IPS-NIHi7 (cell line): ENCODE results near the gene CLSTN3.
"Not testable (repeated sequence)": the region's sequence is repeated elsewhere in the genome, so short reads cannot be mapped to it uniquely, and the experiment has no call there.

Experiments
- DNase-seq: peaks from one replicate; pipeline ENCODE4 v3.0.0; 2012; ENCODE audit warnings: mixed read lengths; ENCODE audit errors: extremely low spot score

The CLSTN3 gene

DNA sequence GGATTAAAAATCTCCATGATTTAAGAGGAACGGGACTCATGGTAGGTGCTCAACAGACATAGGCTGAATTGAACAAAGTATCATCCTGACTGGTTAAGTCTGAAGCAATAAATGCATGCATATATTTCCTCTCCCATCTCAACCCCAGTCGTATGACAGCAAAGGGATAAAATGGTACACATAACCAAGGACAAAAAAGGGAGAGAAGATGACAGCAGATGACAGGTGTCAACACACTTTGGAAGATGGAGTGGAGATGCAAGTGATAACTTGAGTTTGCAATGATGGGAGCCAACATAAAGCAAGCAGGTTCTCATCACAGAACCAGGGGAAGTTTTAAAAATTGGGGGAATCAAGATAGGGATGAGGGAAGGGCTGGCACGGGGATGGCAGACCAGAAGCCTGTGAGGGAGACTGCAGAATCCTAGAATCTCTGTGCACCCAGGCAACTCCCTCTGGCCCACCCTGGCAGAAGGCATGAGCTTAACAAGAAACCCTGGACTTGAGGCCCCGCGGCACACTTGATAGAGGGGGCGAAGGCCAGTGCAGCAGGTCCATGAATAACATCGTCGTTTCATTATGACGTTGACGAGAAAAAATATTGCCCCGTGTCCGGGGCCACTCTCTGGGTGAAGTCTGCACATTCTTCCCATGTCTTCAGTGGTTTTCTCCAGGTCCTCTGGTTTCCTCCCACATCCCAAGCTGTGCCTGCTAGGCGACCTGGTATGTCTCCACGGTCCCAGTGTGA, 26.2 kb upstream of the CLSTN3 start:
- DNase-seq: no peak

DNA sequence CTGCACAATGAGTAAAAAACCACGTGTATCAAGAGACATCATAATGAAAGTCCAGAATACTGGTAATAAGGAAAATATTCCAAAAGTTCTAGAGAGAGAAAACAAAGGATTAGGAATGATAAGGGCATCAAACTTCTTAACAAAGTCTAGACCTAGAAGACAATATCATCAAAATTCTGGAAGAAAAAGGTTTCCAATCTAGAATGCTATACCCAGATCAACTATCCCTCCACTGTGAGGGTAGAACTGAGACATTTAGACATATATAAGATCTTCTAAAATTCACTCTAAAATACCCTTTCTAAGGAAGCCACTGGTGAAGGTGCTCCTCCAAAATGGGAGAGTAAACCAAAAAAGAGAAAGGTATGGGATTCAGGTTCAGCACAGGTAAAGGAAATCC, 24.1 kb upstream of the CLSTN3 start:
- no peak for DNase-seq

- not testable (repeated sequence) for DNase-seq
Observed at GRCh38 chr12:7107181-7107580, 23.0 kb upstream of the CLSTN3 start.

GRCh38 chr12:7107636-7108002, 22.6 kb upstream of the CLSTN3 start:
- no peak for DNase-seq

- peak; percentile 73 for DNase-seq
Observed at GRCh38 chr12:7108003-7108795, 22.0 kb upstream of the CLSTN3 start.

GRCh38 chr12:7108796-7109571, 21.2 kb upstream of the CLSTN3 start, which contains the start of gene C1RL:
TSS of gene C1RL (minus strand) at chr12:7109214. CDS start at chr12:7109180, 34 bp downstream.
- peak; percentile 82 for DNase-seq

DNA sequence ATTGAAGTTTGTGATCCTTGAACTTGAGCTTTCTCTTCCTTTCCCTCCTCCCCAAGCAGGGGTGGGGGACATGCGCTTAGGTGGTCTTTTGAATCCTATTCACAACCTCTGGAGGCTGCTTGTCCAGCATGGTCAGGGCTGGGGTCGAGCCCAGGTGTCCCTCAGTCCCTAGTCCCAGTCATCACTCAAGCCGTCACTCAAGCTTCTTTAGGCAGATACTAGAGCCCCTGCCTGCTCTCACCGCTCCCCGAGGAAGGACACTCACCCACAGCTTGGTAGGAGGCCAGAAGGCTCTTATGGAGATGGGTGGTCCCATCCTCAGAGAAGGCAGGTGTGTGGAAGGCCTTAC, 20.6 kb upstream of the CLSTN3 start:
- no peak for DNase-seq

DNA sequence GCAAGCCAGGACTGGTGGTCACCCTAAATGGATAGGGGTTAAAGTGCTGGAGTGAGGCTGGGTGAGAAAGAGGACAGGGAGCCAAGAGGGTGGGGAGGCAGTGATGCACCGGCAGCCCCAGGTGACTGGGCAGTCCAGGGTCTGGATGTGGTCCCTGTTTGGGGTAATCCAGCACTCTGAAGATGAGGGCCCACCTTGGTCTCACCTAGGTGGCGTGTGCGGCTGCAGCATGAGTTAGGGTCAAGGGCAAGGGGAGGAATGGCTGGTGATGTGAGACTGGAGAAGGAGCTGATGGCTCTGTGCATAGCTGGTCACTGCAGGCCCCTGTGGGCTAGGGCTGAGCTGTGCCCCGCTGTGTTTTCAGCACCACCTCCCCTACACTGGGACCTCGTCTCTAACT, 19.5 kb upstream of the CLSTN3 start:
- no peak for DNase-seq

DNA sequence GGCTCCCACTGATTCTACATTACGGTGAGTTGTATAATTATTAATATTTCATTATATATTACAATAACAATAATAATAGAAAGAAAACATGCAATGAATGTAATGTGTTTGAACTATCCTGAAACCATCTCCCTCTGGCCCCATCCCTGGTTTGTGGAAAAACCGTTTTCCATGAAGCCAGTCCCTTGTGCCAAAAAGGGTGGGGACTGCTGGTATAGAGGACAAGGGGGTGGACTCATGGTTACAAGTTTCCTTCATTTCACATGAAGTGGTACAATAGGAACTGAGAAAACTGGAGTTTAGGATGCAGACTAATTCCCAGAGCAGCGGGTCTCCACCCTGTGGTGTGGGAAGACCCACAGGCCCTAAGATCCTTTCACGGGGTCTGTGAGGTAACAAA, 18.1 kb upstream of the CLSTN3 start:
- DNase-seq: no peak

DNA sequence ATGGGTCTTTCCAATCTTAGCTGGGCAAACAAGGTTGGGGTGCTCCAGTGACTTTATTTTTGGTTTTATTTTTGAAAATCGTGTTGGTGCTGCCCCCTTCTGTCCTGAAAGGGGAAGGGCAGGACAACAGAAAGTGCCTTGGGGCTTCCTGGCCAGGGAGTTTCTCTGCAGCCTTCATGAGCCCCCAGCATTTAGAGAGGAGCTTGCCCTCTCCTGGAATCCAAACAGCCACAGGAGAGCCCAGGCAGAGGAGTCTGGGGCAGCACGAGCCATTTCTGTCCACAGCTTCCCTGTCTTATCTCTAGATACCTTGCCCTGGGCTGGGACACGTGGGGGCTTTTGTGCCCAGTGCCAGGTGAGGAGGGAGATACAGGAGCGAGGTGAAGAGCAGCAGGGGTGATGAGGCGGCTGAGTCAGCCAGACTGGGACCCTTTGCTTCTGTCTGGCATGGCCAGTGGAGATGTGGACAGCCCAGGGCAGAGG, 16.7 kb upstream of the CLSTN3 start:
- peak; percentile 74 for DNase-seq

- DNase-seq: no peak
Observed at GRCh38 chr12:7114008-7114407, 16.2 kb upstream of the CLSTN3 start.

DNA sequence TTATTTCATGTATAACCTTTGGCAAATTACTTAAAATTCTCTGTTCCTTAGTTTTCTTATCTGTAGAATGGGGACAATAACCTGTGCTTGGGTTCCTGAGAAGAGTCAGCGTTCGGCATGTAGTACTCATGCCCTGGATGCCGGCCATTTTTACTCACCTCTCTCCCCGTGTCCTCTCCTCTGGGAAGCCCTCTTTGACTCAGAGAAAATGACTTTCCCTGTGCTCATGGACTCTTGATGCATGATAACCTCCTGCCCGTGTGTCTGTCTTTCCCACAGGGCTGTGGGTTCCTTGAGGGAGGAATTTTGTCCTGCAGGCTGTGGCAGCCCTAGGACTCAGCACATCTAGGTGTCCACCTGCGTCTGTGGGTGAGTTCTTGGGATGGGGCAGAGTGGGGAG, 15.3 kb upstream of the CLSTN3 start:
- DNase-seq: no peak

- no peak for DNase-seq
Observed at GRCh38 chr12:7116196-7116595, 14.0 kb upstream of the CLSTN3 start.

DNA sequence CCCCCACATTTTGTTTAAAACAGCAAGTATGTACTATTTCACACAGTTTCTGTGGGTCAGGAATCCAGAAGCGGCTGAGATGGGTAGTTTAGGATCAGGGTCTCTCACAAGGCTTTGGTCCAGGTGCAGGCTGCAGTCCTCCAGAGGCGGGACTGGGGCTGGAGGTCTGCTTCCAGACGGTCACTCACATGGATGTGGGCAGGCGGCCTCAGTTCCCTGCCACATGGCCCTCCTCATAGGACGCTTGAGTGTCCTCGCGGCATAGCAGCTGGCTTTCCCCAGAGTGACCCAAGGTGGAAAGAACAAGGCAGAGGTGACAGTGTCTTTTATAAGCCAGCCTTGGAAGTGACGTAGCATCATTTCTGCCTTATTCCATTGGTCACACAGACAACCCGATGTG, 13.3 kb upstream of the CLSTN3 start:
- DNase-seq: no peak

GRCh38 chr12:7117670-7118069, 12.5 kb upstream of the CLSTN3 start:
- no peak for DNase-seq

- no peak for DNase-seq
Observed at GRCh38 chr12:7118881-7119280, 11.3 kb upstream of the CLSTN3 start.

GRCh38 chr12:7120166-7120565, 10.0 kb upstream of the CLSTN3 start:
- no peak for DNase-seq

GRCh38 chr12:7121324-7121723, 8.8 kb upstream of the CLSTN3 start:
- no peak for DNase-seq

DNA sequence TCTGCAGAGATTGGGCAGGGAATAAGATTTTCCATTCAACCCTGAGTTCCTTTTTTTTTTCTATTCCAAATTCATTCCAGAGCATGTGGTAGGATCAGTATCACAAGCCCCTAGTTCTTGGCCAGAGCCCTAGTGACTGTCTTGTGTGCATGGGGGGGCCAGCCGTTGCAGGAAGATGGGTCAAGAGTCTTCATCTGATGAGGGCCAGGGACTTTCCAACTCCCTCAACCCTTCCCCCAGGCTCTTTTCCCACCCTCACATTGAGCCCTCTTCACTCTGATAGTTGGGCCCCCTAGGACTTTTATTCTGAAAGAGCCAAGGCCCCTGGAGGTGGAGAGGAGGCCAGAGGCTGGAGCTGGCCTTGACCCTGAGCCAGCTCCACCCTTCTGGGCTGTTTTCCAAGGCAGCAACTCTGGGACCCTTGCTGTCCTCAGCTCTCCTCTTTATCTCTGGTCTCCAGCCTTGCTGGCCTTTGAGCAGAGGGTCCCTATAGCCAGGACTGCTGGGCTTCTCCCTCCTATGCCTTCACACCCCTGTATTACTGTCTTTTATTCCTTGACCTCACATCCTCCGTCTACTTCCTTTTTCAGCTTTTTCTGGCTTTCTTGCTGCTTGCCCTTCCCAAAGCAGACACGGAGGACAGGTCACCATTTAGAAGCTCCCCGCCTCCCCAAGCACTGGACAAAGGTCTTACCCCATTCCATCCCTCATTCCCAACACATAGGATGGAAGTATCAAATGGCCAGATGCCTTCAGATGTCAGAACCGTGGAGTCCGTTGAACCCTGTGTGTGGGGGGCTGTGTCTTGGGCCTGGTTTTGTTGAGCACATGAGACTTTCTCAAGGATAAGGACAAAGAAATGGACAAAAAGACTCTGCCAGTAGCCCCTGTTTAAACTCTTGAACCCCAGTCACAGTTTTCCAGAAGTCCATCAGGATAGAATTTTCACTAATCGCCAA, 7.1 kb upstream of the CLSTN3 start:
- no peak for DNase-seq

- no peak for DNase-seq
Observed at GRCh38 chr12:7123806-7124522, 6.2 kb upstream of the CLSTN3 start.
